OCI-LY7 (cell line): Measurements from ENCODE around the gene RILP.

Experiments
- EZH2phosphoT487 ChIP-seq: fragments of 200-600 bp; sonication (generic); IDR thresholded peaks from 2 replicates; pipeline ENCODE4 v1.6.1; 2018; ENCODE audit warnings: low read depth, borderline replicate concordance, mild to moderate bottlenecking, mixed run types, antibody characterized with exemption, low read length, moderate library complexity, mixed read lengths
- TF ChIP-seq, protein P1 (sequence below): fragments of 200-600 bp; sonication (generic); conservative IDR thresholded peaks from 2 replicates; pipeline ENCODE4 v1.5.1; 2014; ENCODE audit warnings: mild to moderate bottlenecking, antibody characterized with exemption, low read length, moderate library complexity, mixed read lengths

DNA sequence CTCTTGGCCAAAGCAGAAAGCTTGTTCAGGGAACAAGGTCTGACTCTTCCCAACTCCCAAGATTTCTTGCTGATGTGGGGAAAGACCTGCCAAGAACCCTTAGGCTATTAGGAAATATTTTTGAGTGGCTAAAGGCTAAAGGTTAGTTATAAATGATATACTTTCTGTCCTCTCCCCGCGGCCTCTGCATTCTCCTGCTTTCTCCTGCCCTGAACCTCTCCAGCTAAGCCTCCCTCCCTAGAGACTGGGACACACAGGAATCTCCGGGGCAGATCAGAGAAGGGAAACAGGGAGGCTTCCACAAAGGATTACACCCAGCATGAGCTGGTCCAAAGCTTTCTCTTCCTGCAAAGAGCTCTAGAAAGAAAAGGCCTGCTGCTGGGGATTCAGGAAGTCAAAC lies 23.3 kb downstream of the RILP start:
- TF ChIP-seq EZH2phosphoT487: no peak
- TF ChIP-seq, protein P1, sequence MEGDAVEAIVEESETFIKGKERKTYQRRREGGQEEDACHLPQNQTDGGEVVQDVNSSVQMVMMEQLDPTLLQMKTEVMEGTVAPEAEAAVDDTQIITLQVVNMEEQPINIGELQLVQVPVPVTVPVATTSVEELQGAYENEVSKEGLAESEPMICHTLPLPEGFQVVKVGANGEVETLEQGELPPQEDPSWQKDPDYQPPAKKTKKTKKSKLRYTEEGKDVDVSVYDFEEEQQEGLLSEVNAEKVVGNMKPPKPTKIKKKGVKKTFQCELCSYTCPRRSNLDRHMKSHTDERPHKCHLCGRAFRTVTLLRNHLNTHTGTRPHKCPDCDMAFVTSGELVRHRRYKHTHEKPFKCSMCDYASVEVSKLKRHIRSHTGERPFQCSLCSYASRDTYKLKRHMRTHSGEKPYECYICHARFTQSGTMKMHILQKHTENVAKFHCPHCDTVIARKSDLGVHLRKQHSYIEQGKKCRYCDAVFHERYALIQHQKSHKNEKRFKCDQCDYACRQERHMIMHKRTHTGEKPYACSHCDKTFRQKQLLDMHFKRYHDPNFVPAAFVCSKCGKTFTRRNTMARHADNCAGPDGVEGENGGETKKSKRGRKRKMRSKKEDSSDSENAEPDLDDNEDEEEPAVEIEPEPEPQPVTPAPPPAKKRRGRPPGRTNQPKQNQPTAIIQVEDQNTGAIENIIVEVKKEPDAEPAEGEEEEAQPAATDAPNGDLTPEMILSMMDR: no peak
